Measurements from ENCODE around the gene SLC38A6. TPM values are rescaled to one million over a fixed set of nuclear protein-coding genes. Genes with fewer than 3 reads are reported as not detected.

The SLC38A6 gene
- total RNA-seq, 1 experiment from 2014 or later, result 28.0 TPM

GRCh38 chr14:60956632-60957031 lies 24.4 kb upstream of the SLC38A6 start:
- Histone ChIP-seq H3K4me1 (ENCODE audit: insufficient read depth, low read length, poor library complexity, severe bottlenecking) (no peaks in the 10 kb centered on the region), H3K9me3 (ENCODE audit: low read depth, low read length, poor library complexity, severe bottlenecking) (peaks cover 31% of the 10 kb centered on the region), H3K27me3 (replicated peaks; ENCODE audit: insufficient read depth, low read depth, low read length, poor library complexity) (no peaks in the 10 kb centered on the region), H3K27ac (ENCODE audit: low read depth, low read length, poor library complexity, severe bottlenecking) (no peak overlapping the region), H3K36me3 (ENCODE audit: insufficient read depth, low read length, poor library complexity, severe bottlenecking) (no peaks in the 10 kb centered on the region), H3K4me3 (ENCODE audit: low read depth, low read length, poor library complexity, severe bottlenecking) (no peak overlapping the region)
- TF ChIP-seq CTCF (conservative IDR thresholded peaks at IDR 0.05; ENCODE audit: low read depth, low read length) (no peak), EZH2 (IDR thresholded peaks at IDR 0.05; ENCODE audit: borderline replicate concordance, low read depth, low read length, poor library complexity, severe bottlenecking) (no peak)
- DNase-seq (ENCODE audit: low spot score), result no peak
- BruUV-seq (replicated peaks), result no TSS peak
- POLR2A ChIA-PET (ENCODE audit: low non-redundant PET), result no interaction called here
- CTCF ChIA-PET, result no interaction called here
- intact Hi-C loops (cut with micrococcal nuclease; ENCODE audit: unreplicated experiment), result no loop called here

GRCh38 chr14:60958146-60958545 lies 22.9 kb upstream of the SLC38A6 start:
- intact Hi-C loops (cut with micrococcal nuclease; ENCODE audit: unreplicated experiment), result no loop called here

GRCh38 chr14:60963761-60964160 lies 17.3 kb upstream of the SLC38A6 start:
- Histone ChIP-seq H3K27ac (ENCODE audit: low read depth, low read length, poor library complexity, severe bottlenecking) (no peak overlapping the region), H3K27me3 (replicated peaks; ENCODE audit: insufficient read depth, low read depth, low read length, poor library complexity) (no peaks in the 10 kb centered on the region), H3K9me3 (ENCODE audit: low read depth, low read length, poor library complexity, severe bottlenecking) (peaks cover 3% of the 10 kb centered on the region), H3K4me3 (ENCODE audit: low read depth, low read length, poor library complexity, severe bottlenecking) (no peak overlapping the region), H3K36me3 (ENCODE audit: insufficient read depth, low read length, poor library complexity, severe bottlenecking) (no peaks in the 10 kb centered on the region), H3K4me1 (ENCODE audit: insufficient read depth, low read length, poor library complexity, severe bottlenecking) (no peaks in the 10 kb centered on the region)
- no TSS peak for BruUV-seq (replicated peaks)
- DNase-seq (ENCODE audit: low spot score), result no peak
- ChIA-PET CTCF (no interaction called here), POLR2A (ENCODE audit: low non-redundant PET) (no interaction called here)
- no peak for TF ChIP-seq EZH2 (IDR thresholded peaks at IDR 0.05; ENCODE audit: borderline replicate concordance, low read depth, low read length, poor library complexity, severe bottlenecking)
- no peak for TF ChIP-seq CTCF (conservative IDR thresholded peaks at IDR 0.05; ENCODE audit: low read depth, low read length)
- intact Hi-C loops (cut with micrococcal nuclease; ENCODE audit: unreplicated experiment), result no loop called here

More at GRCh38 chr14:60958146-60958545, 22.9 kb upstream of the SLC38A6 start:
- Histone ChIP-seq H3K36me3 (ENCODE audit: insufficient read depth, low read length, poor library complexity, severe bottlenecking) (no peaks in the 10 kb centered on the region), H3K4me1 (ENCODE audit: insufficient read depth, low read length, poor library complexity, severe bottlenecking) (no peaks in the 10 kb centered on the region), H3K4me3 (ENCODE audit: low read depth, low read length, poor library complexity, severe bottlenecking) (no peak overlapping the region), H3K9me3 (ENCODE audit: low read depth, low read length, poor library complexity, severe bottlenecking) (peaks cover 31% of the 10 kb centered on the region), H3K27ac (ENCODE audit: low read depth, low read length, poor library complexity, severe bottlenecking) (no peak overlapping the region), H3K27me3 (replicated peaks; ENCODE audit: insufficient read depth, low read depth, low read length, poor library complexity) (no peaks in the 10 kb centered on the region)
- TF ChIP-seq CTCF (conservative IDR thresholded peaks at IDR 0.05; ENCODE audit: low read depth, low read length) (no peak), EZH2 (IDR thresholded peaks at IDR 0.05; ENCODE audit: borderline replicate concordance, low read depth, low read length, poor library complexity, severe bottlenecking) (no peak)
- DNase-seq (ENCODE audit: low spot score), result no peak
- ChIA-PET POLR2A (ENCODE audit: low non-redundant PET) (no interaction called here), CTCF (no interaction called here)
- no TSS peak for BruUV-seq (replicated peaks)

Measured in A673 (cell line).